ENCODE results near the gene PIGBOS1. TPM values are rescaled to one million over a fixed set of nuclear protein-coding genes. Genes with fewer than 3 reads are reported as not detected.
"Not testable (repeated sequence)": the region's sequence is repeated elsewhere in the genome, so short reads cannot be mapped to it uniquely, and the experiment has no call there.

Gene PIGBOS1
- total RNA-seq, 2 experiments from 2014 or later = 13.2 to 14.3 TPM

- CTCF ChIA-PET = interaction anchor here (1.3 to 10.8 kb wide), 7 partner anchors 11 to 90 kb away, joined by 3 to 100 read pairs (median 8); partner anchors contain the start of genes PIGB and PIGBOS1
- Mint-ChIP-seq H3K27me3 (no peaks in the 10 kb centered on the region), H3K36me3 (peaks cover 41% of the 10 kb centered on the region), H3K4me3 (peak overlapping the region; percentile 95), H3K9me3 (ENCODE audit: low read depth) (no peaks in the 10 kb centered on the region), H3K27ac (peak overlapping the region; percentile 94), H3K4me1 (peaks cover 47% of the 10 kb centered on the region)
- DNase-seq (no peak), ATAC-seq (no peak)
These were observed 30.8 kb downstream of the PIGBOS1 start for GRCh38 chr15:55288006-55288717.

GRCh38 chr15:55286442-55287189, 32.3 kb downstream of the PIGBOS1 start:
- CTCF ChIA-PET = interaction anchor here (0.6 to 10.8 kb wide), 8 partner anchors 10 to 1632 kb away, joined by 3 to 100 read pairs (median 4); partner anchors contain the start of genes PIGB, PIGBOS1 and TCF12

GRCh38 chr15:55284426-55284825, 34.5 kb downstream of the PIGBOS1 start:
- CTCF ChIA-PET = interaction anchor here (1.3 to 10.8 kb wide), 2 partner anchors 34 to 66 kb away, joined by 3 to 100 read pairs; no protein-coding TSS in a partner anchor
- Mint-ChIP-seq H3K27me3 (no peaks in the 10 kb centered on the region), H3K4me3 (peak overlapping the region; percentile 95)

More at GRCh38 chr15:55286442-55287189, 32.3 kb downstream of the PIGBOS1 start:
- peak overlapping the region; percentile 94 for H3K27ac Mint-ChIP-seq
- H3K4me3 Mint-ChIP-seq = peak overlapping the region; percentile 95
- DNase-seq; H3K27me3 Mint-ChIP-seq; H3K9me3 Mint-ChIP-seq (ENCODE audit: low read depth); ATAC-seq: not testable (repeated sequence)
- H3K36me3 Mint-ChIP-seq = peaks cover 45% of the 10 kb centered on the region
- peaks cover 63% of the 10 kb centered on the region for H3K4me1 Mint-ChIP-seq

GRCh38 chr15:55283379-55284147, 35.4 kb downstream of the PIGBOS1 start:
- ATAC-seq (no peak), DNase-seq (no peak)
- CTCF ChIA-PET = interaction anchor here (1.3 to 10.8 kb wide), 2 partner anchors 33 to 65 kb away, joined by 3 to 100 read pairs; no protein-coding TSS in a partner anchor
- Mint-ChIP-seq H3K27ac (peak overlapping the region; percentile 99), H3K36me3 (peaks cover 61% of the 10 kb centered on the region), H3K4me1 (peaks cover 88% of the 10 kb centered on the region), H3K27me3 (no peaks in the 10 kb centered on the region), H3K4me3 (peak overlapping the region; percentile 95), H3K9me3 (ENCODE audit: low read depth) (no peaks in the 10 kb centered on the region)

More at GRCh38 chr15:55284426-55284825, 34.5 kb downstream of the PIGBOS1 start:
- no peak for ATAC-seq
- Mint-ChIP-seq H3K4me1 (peaks cover 80% of the 10 kb centered on the region), H3K27ac (peak overlapping the region; percentile 94), H3K9me3 (ENCODE audit: low read depth) (no peaks in the 10 kb centered on the region), H3K36me3 (peaks cover 62% of the 10 kb centered on the region)
- DNase-seq = no peak

- Mint-ChIP-seq H3K27ac (peak overlapping the region; percentile 99), H3K4me1 (peaks cover 93% of the 10 kb centered on the region), H3K4me3 (peak overlapping the region; percentile 95), H3K36me3 (peaks cover 56% of the 10 kb centered on the region), H3K27me3 (no peaks in the 10 kb centered on the region), H3K9me3 (ENCODE audit: low read depth) (no peaks in the 10 kb centered on the region)
- CTCF ChIA-PET = interaction anchor here (0.8 to 10.8 kb wide), 5 partner anchors 13 to 64 kb away, joined by 3 to 100 read pairs (median 4); partner anchors contain the start of genes PIGB and PIGBOS1
- ATAC-seq (peak; percentile 17), DNase-seq (peak; percentile 60)
These were observed 36.6 kb downstream of the PIGBOS1 start for GRCh38 chr15:55282284-55282833.

GRCh38 chr15:55281517-55282228, 37.2 kb downstream of the PIGBOS1 start:
- ATAC-seq (no peak), DNase-seq (no peak)
- Mint-ChIP-seq H3K4me3 (peak overlapping the region; percentile 95), H3K4me1 (peaks cover 94% of the 10 kb centered on the region), H3K36me3 (peaks cover 55% of the 10 kb centered on the region), H3K27ac (peak overlapping the region; percentile 99), H3K9me3 (ENCODE audit: low read depth) (no peaks in the 10 kb centered on the region), H3K27me3 (no peaks in the 10 kb centered on the region)
- CTCF ChIA-PET = interaction anchor here (0.8 to 10.8 kb wide), 6 partner anchors 12 to 63 kb away, joined by 3 to 100 read pairs (median 5); partner anchors contain the start of genes PIGB and PIGBOS1

- peak overlapping the region; percentile 99 for H3K27ac Mint-ChIP-seq
- peaks cover 48% of the 10 kb centered on the region for H3K36me3 Mint-ChIP-seq
- H3K4me1 Mint-ChIP-seq = peaks cover 90% of the 10 kb centered on the region
- CTCF ChIA-PET = interaction anchor here (0.6 to 10.8 kb wide), 4 partner anchors 11 to 62 kb away, joined by 3 to 100 read pairs (median 5); no protein-coding TSS in a partner anchor
- not testable (repeated sequence) for ATAC-seq; H3K9me3 Mint-ChIP-seq (ENCODE audit: low read depth); H3K27me3 Mint-ChIP-seq
- peak; percentile 67 for DNase-seq
- H3K4me3 Mint-ChIP-seq = peak overlapping the region; percentile 41
These were observed 38.3 kb downstream of the PIGBOS1 start for GRCh38 chr15:55280589-55280988.

- Mint-ChIP-seq H3K36me3 (peaks cover 52% of the 10 kb centered on the region), H3K9me3 (ENCODE audit: low read depth) (no peaks in the 10 kb centered on the region), H3K27me3 (no peaks in the 10 kb centered on the region), H3K4me1 (peaks cover 91% of the 10 kb centered on the region), H3K4me3 (peak overlapping the region; percentile 61), H3K27ac (peak overlapping the region; percentile 99)
- CTCF ChIA-PET = interaction anchor here (0.7 to 10.8 kb wide), 5 partner anchors 10 to 78 kb away, joined by 3 to 100 read pairs (median 4); no protein-coding TSS in a partner anchor
- ATAC-seq = peak; percentile 67
- peak; percentile 84 for DNase-seq
These were observed 39.1 kb downstream of the PIGBOS1 start for GRCh38 chr15:55279746-55280351.

GRCh38 chr15:55279100-55279745, 39.7 kb downstream of the PIGBOS1 start:
- ATAC-seq = no peak

GRCh38 chr15:55277715-55278114, 41.2 kb downstream of the PIGBOS1 start:
- Mint-ChIP-seq H3K27me3 (no peaks in the 10 kb centered on the region), H3K36me3 (peaks cover 51% of the 10 kb centered on the region), H3K9me3 (ENCODE audit: low read depth) (no peaks in the 10 kb centered on the region), H3K4me1 (peaks cover 86% of the 10 kb centered on the region), H3K4me3 (peak overlapping the region; percentile 66), H3K27ac (peak overlapping the region; percentile 99)
- CTCF ChIA-PET = interaction anchor here (0.6 to 3.4 kb wide), 7 partner anchors 10 to 471 kb away, joined by 3 to 14 read pairs (median 7); no protein-coding TSS in a partner anchor
- ATAC-seq (no peak), DNase-seq (no peak)

More at GRCh38 chr15:55279100-55279745, 39.7 kb downstream of the PIGBOS1 start:
- Mint-ChIP-seq H3K27ac (peak overlapping the region; percentile 99), H3K4me3 (peak overlapping the region; percentile 61), H3K4me1 (peaks cover 87% of the 10 kb centered on the region), H3K9me3 (ENCODE audit: low read depth) (no peaks in the 10 kb centered on the region), H3K36me3 (peaks cover 47% of the 10 kb centered on the region), H3K27me3 (no peaks in the 10 kb centered on the region)
- CTCF ChIA-PET = interaction anchor here (1.0 to 10.8 kb wide), 2 partner anchors 60 to 77 kb away, joined by 3 to 100 read pairs; no protein-coding TSS in a partner anchor
- no peak for DNase-seq

GRCh38 chr15:55277116-55277564, 41.8 kb downstream of the PIGBOS1 start:
- Mint-ChIP-seq H3K36me3 (peaks cover 54% of the 10 kb centered on the region), H3K9me3 (ENCODE audit: low read depth) (no peaks in the 10 kb centered on the region), H3K27ac (peak overlapping the region; percentile 99), H3K27me3 (no peaks in the 10 kb centered on the region), H3K4me1 (peaks cover 84% of the 10 kb centered on the region), H3K4me3 (peak overlapping the region; percentile 66)
- peak; percentile 94 for DNase-seq
- ATAC-seq = peak; percentile 69
- CTCF ChIA-PET = interaction anchor here (0.7 to 3.4 kb wide), 10 partner anchors 9 to 59 kb away, joined by 3 to 14 read pairs (median 6); no protein-coding TSS in a partner anchor
